ENCODE results near the gene NRG2.

The NRG2 gene

DNA sequence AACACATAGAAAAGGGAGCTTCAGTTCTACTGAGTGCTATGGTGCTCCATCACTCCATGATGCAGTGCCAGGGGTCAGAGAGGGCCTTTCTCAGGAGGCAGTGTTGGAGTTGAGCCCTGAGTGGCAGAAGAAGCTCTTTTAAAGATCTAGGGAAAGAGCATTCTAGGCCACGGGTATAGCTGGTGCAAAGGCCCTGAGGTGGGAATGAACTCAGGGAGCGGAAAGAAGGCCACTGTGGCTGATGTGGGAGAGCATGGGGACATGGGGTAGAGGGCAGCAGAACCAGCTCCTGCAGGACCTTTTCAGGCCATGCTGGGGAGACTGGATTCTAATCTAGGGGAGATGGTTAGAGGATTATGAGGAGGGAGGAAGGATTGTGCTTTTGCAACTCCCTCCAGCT is 237.6 kb downstream of the NRG2 start:
- Histone ChIP-seq H2AK5ac (ENCODE audit: low read length) (no peak overlapping the region), H3K27ac (ENCODE audit: low read depth, low read length) (no peak overlapping the region), H3K56ac (ENCODE audit: low read length) (no peak overlapping the region), H3K23ac (ENCODE audit: low read length) (peak overlapping the region; percentile 45), H3K4me2 (ENCODE audit: low read length) (no peak overlapping the region), H4K8ac (ENCODE audit: low read depth, low read length) (no peak overlapping the region), H3K4me1 (ENCODE audit: control insufficient read depth, low read depth, low read length) (no peaks in the 10 kb centered on the region), H3K79me1 (ENCODE audit: low read length) (no peaks in the 10 kb centered on the region), H3K18ac (ENCODE audit: low read length) (no peak overlapping the region), H3K9ac (ENCODE audit: low read length) (no peak overlapping the region), H3K36me3 (ENCODE audit: control insufficient read depth, insufficient read depth, low read length) (no peaks in the 10 kb centered on the region), H3K4me3 (ENCODE audit: low read length) (no peak overlapping the region), H2BK15ac (replicated peaks; ENCODE audit: low read depth) (no peak overlapping the region), H2BK120ac (ENCODE audit: low read depth, low read length) (no peak overlapping the region), H2BK5ac (ENCODE audit: low read length) (no peak overlapping the region), H3K79me2 (ENCODE audit: control insufficient read depth, insufficient read depth, low read length) (no peaks in the 10 kb centered on the region), H3K4ac (ENCODE audit: low read depth, low read length) (no peak overlapping the region), H3K27me3 (ENCODE audit: insufficient read depth, low read length, poor library complexity) (no peaks in the 10 kb centered on the region), H4K5ac (ENCODE audit: low read length) (no peak overlapping the region)
- no CpG with 5 or more reads among the region's 2 CpGs for WGBS (ENCODE audit: extremely low coverage, insufficient coverage, low lambda C conversion rate)
- no peak for DNase-seq

GRCh38 chr5:139804800-139805397 is 238.2 kb downstream of the NRG2 start:
- no peak overlapping the region for H2BK15ac ChIP-seq (replicated peaks; ENCODE audit: low read depth)
- no peak overlapping the region for H3K9ac ChIP-seq (ENCODE audit: low read length)
- no peak overlapping the region for H4K5ac ChIP-seq (ENCODE audit: low read length)
- H3K23ac ChIP-seq (ENCODE audit: low read length) = no peak overlapping the region
- no peak overlapping the region for H3K18ac ChIP-seq (ENCODE audit: low read length)
- H3K79me1 ChIP-seq (ENCODE audit: low read length) = no peaks in the 10 kb centered on the region
- H4K8ac ChIP-seq (ENCODE audit: low read depth, low read length) = no peak overlapping the region
- no peak for DNase-seq
- WGBS (ENCODE audit: extremely low coverage, insufficient coverage, low lambda C conversion rate) = no CpG with 5 or more reads among the region's 17 CpGs
- no peak overlapping the region for H2BK5ac ChIP-seq (ENCODE audit: low read length)
- H3K4me2 ChIP-seq (ENCODE audit: low read length) = no peak overlapping the region
- H2AK5ac ChIP-seq (ENCODE audit: low read length) = no peak overlapping the region
- no peak overlapping the region for H2BK120ac ChIP-seq (ENCODE audit: low read depth, low read length)
- H3K4me1 ChIP-seq (ENCODE audit: control insufficient read depth, low read depth, low read length) = no peaks in the 10 kb centered on the region
- H3K4ac ChIP-seq (ENCODE audit: low read depth, low read length) = no peak overlapping the region
- no peak overlapping the region for H3K4me3 ChIP-seq (ENCODE audit: low read length)
- H3K36me3 ChIP-seq (ENCODE audit: control insufficient read depth, insufficient read depth, low read length) = no peaks in the 10 kb centered on the region
- no peaks in the 10 kb centered on the region for H3K27me3 ChIP-seq (ENCODE audit: insufficient read depth, low read length, poor library complexity)
- no peak overlapping the region for H3K27ac ChIP-seq (ENCODE audit: low read depth, low read length)
- no peaks in the 10 kb centered on the region for H3K79me2 ChIP-seq (ENCODE audit: control insufficient read depth, insufficient read depth, low read length)
- no peak overlapping the region for H3K56ac ChIP-seq (ENCODE audit: low read length)

DNA sequence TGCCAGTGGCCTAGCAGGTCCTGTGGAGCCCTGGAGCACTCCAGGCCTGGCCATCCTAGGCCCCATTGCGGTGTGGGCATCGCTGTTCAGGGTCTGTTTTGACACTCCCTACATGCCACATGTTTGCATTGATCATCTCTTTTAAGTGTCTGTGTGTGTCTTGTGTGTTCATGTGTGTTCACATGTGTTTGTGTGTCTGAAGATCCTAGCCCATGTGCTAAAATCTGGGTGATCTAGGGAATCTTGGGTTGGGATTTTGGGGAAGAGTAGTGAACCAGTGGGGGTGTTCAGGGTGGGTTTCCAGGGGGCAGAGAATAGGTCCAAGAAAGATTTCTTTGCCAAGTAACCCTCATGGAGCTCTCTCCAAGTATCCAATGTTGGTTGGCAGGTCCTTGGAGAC is 239.1 kb downstream of the NRG2 start:
- no peak overlapping the region for H3K23ac ChIP-seq (ENCODE audit: low read length)
- H4K5ac ChIP-seq (ENCODE audit: low read length) = no peak overlapping the region
- H2BK15ac ChIP-seq (replicated peaks; ENCODE audit: low read depth) = no peak overlapping the region
- no peak for DNase-seq
- H3K4me3 ChIP-seq (ENCODE audit: low read length) = no peak overlapping the region
- H3K56ac ChIP-seq (ENCODE audit: low read length) = no peak overlapping the region
- H3K79me2 ChIP-seq (ENCODE audit: control insufficient read depth, insufficient read depth, low read length) = no peaks in the 10 kb centered on the region
- no peak overlapping the region for H3K27ac ChIP-seq (ENCODE audit: low read depth, low read length)
- H3K9ac ChIP-seq (ENCODE audit: low read length) = no peak overlapping the region
- no peak overlapping the region for H2BK120ac ChIP-seq (ENCODE audit: low read depth, low read length)
- no peaks in the 10 kb centered on the region for H3K36me3 ChIP-seq (ENCODE audit: control insufficient read depth, insufficient read depth, low read length)
- H2AK5ac ChIP-seq (ENCODE audit: low read length) = no peak overlapping the region
- H2BK5ac ChIP-seq (ENCODE audit: low read length) = no peak overlapping the region
- H3K4ac ChIP-seq (ENCODE audit: low read depth, low read length) = no peak overlapping the region
- peaks cover 2% of the 10 kb centered on the region for H3K27me3 ChIP-seq (ENCODE audit: insufficient read depth, low read length, poor library complexity)
- H3K79me1 ChIP-seq (ENCODE audit: low read length) = no peaks in the 10 kb centered on the region
- H3K18ac ChIP-seq (ENCODE audit: low read length) = no peak overlapping the region
- no peak overlapping the region for H4K8ac ChIP-seq (ENCODE audit: low read depth, low read length)
- H3K4me1 ChIP-seq (ENCODE audit: control insufficient read depth, low read depth, low read length) = no peaks in the 10 kb centered on the region
- H3K4me2 ChIP-seq (ENCODE audit: low read length) = no peak overlapping the region
- WGBS (ENCODE audit: extremely low coverage, insufficient coverage, low lambda C conversion rate) = no CpG with 5 or more reads among the region's 2 CpGs

DNA sequence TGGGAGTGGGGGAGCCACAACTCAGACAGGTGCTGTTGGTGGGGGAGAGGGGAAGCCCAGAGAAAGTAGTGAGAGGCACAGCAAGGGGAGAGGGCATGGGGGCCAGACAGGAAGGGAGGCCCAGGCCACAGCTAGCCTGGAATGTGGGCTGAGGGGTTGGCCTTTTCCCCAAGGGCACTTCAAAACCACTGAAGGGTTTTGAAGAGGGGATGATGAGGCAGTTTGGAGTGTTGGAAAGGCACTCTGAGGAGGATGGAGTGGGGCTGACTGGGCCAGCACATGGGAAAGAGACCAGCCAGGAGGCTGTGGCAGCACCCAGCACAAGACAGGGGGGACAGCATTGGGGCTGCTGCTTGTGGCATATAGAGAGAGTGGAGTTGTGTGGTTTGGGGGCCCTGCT is 243.7 kb downstream of the NRG2 start:
- Histone ChIP-seq H3K79me1 (ENCODE audit: low read length) (no peaks in the 10 kb centered on the region), H2BK120ac (ENCODE audit: low read depth, low read length) (no peak overlapping the region), H3K4ac (ENCODE audit: low read depth, low read length) (no peak overlapping the region), H3K4me3 (ENCODE audit: low read length) (no peak overlapping the region), H3K18ac (ENCODE audit: low read length) (no peak overlapping the region), H2BK15ac (replicated peaks; ENCODE audit: low read depth) (no peak overlapping the region), H3K27ac (ENCODE audit: low read depth, low read length) (no peak overlapping the region), H3K9ac (ENCODE audit: low read length) (no peak overlapping the region), H3K4me2 (ENCODE audit: low read length) (no peak overlapping the region), H3K79me2 (ENCODE audit: control insufficient read depth, insufficient read depth, low read length) (no peaks in the 10 kb centered on the region), H3K23ac (ENCODE audit: low read length) (no peak overlapping the region), H4K5ac (ENCODE audit: low read length) (no peak overlapping the region), H3K36me3 (ENCODE audit: control insufficient read depth, insufficient read depth, low read length) (no peaks in the 10 kb centered on the region), H3K4me1 (ENCODE audit: control insufficient read depth, low read depth, low read length) (no peaks in the 10 kb centered on the region), H2BK5ac (ENCODE audit: low read length) (no peak overlapping the region), H3K27me3 (ENCODE audit: insufficient read depth, low read length, poor library complexity) (peaks cover 38% of the 10 kb centered on the region), H4K8ac (ENCODE audit: low read depth, low read length) (no peak overlapping the region), H3K56ac (ENCODE audit: low read length) (no peak overlapping the region), H2AK5ac (ENCODE audit: low read length) (no peak overlapping the region)
- no peak for DNase-seq

- Histone ChIP-seq H3K36me3 (ENCODE audit: control insufficient read depth, insufficient read depth, low read length) (no peaks in the 10 kb centered on the region), H3K27me3 (ENCODE audit: insufficient read depth, low read length, poor library complexity) (peaks cover 42% of the 10 kb centered on the region), H3K18ac (ENCODE audit: low read length) (no peak overlapping the region), H2AK5ac (ENCODE audit: low read length) (no peak overlapping the region), H3K23ac (ENCODE audit: low read length) (no peak overlapping the region), H3K4me2 (ENCODE audit: low read length) (no peak overlapping the region), H3K56ac (ENCODE audit: low read length) (no peak overlapping the region), H2BK5ac (ENCODE audit: low read length) (no peak overlapping the region), H4K8ac (ENCODE audit: low read depth, low read length) (no peak overlapping the region), H3K9ac (ENCODE audit: low read length) (no peak overlapping the region), H3K4ac (ENCODE audit: low read depth, low read length) (no peak overlapping the region), H3K79me2 (ENCODE audit: control insufficient read depth, insufficient read depth, low read length) (no peaks in the 10 kb centered on the region), H2BK120ac (ENCODE audit: low read depth, low read length) (no peak overlapping the region), H3K4me1 (ENCODE audit: control insufficient read depth, low read depth, low read length) (no peaks in the 10 kb centered on the region), H3K79me1 (ENCODE audit: low read length) (no peaks in the 10 kb centered on the region), H4K5ac (ENCODE audit: low read length) (no peak overlapping the region), H3K27ac (ENCODE audit: low read depth, low read length) (no peak overlapping the region), H3K4me3 (ENCODE audit: low read length) (no peak overlapping the region), H2BK15ac (replicated peaks; ENCODE audit: low read depth) (no peak overlapping the region)
- no peak for DNase-seq
- WGBS (ENCODE audit: extremely low coverage, insufficient coverage, low lambda C conversion rate) = no CpG with 5 or more reads among the region's 2 CpGs
These were observed 244.2 kb downstream of the NRG2 start for GRCh38 chr5:139798883-139799282.

DNA sequence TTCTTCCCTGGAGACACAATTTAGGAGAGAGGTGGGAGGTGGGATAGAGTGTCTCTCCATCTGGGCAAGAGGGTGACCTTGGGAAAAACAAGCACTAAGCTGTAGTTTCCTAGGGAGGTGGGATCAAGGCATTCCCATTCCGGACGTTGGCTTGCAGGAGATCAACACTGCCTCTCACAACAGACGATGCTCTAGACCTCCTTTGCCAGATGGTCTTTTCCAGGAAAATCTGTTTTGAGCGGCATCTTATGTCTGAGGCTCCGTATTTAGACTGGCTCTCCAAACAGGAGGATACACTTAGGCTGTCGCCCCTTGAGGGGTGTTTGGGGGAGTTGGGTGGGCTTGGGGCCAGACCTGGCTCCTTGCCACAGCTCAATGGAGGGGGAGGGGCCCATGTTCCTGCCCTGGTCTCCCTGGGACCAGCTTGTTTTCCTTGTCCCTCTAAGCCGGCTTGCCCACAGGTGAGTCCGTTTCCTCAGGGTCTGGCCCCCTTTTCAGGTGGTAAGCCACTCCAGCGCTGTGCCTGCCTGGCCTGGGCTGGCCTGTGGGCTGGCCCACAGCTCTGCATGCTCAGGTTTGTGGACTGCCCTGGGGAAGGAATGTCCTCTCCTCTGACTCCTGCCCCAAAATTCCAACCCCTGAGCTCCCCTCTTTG is 245.1 kb downstream of the NRG2 start:
- Histone ChIP-seq H3K18ac (ENCODE audit: low read length) (no peak overlapping the region), H3K4me1 (ENCODE audit: control insufficient read depth, low read depth, low read length) (no peaks in the 10 kb centered on the region), H3K4me2 (ENCODE audit: low read length) (no peak overlapping the region), H4K8ac (ENCODE audit: low read depth, low read length) (no peak overlapping the region), H3K27me3 (ENCODE audit: insufficient read depth, low read length, poor library complexity) (peaks cover 50% of the 10 kb centered on the region), H3K56ac (ENCODE audit: low read length) (no peak overlapping the region), H2BK5ac (ENCODE audit: low read length) (no peak overlapping the region), H3K79me1 (ENCODE audit: low read length) (no peaks in the 10 kb centered on the region), H3K79me2 (ENCODE audit: control insufficient read depth, insufficient read depth, low read length) (no peaks in the 10 kb centered on the region), H3K4me3 (ENCODE audit: low read length) (no peak overlapping the region), H3K23ac (ENCODE audit: low read length) (no peak overlapping the region), H4K5ac (ENCODE audit: low read length) (no peak overlapping the region), H2AK5ac (ENCODE audit: low read length) (no peak overlapping the region), H2BK120ac (ENCODE audit: low read depth, low read length) (no peak overlapping the region), H3K36me3 (ENCODE audit: control insufficient read depth, insufficient read depth, low read length) (no peaks in the 10 kb centered on the region), H3K9ac (ENCODE audit: low read length) (no peak overlapping the region), H3K4ac (ENCODE audit: low read depth, low read length) (no peak overlapping the region), H3K27ac (ENCODE audit: low read depth, low read length) (no peak overlapping the region), H2BK15ac (replicated peaks; ENCODE audit: low read depth) (no peak overlapping the region)
- no CpG with 5 or more reads among the region's 9 CpGs for WGBS (ENCODE audit: extremely low coverage, insufficient coverage, low lambda C conversion rate)
- DNase-seq = no peak

Measured in mesendoderm (in vitro differentiated cells).